GM23338 (cell line): ENCODE results near the gene PTPRA. TPM values are rescaled to one million over a fixed set of nuclear protein-coding genes. Genes with fewer than 3 reads are reported as not detected.

Source experiments
- ATAC-seq: fragments of 200-7000 bp; cut with Tn5 transposase; 3 replicates; pipeline ENCODE4 v1.9.1; 2020
- DNase-seq: peaks from one replicate; pipeline ENCODE4 v3.0.0-alpha.2; 2015; ENCODE audit warnings: low spot score
- H2AFZ ChIP-seq: fragments of 200-600 bp; sonication (generic); 2 replicates; pipeline ENCODE4 v1.8.0; 2016; ENCODE audit warnings: antibody characterized with exemption, mild to moderate bottlenecking, moderate library complexity
- H3F3A ChIP-seq: fragments of 200-600 bp; sonication (generic); replicated peaks from 2 replicates; pipeline ENCODE4 v1.8.0; 2017; ENCODE audit warnings: antibody characterized with exemption, mixed run types, low read depth
- H3K27ac ChIP-seq: fragments of 200-600 bp; sonication (generic); 2 replicates; pipeline ENCODE4 v1.6.1; 2016; ENCODE audit warnings: low read depth
- H3K27me3 ChIP-seq: fragments of 200-600 bp; sonication (generic); 2 replicates; pipeline ENCODE4 v1.8.0; 2016; ENCODE audit warnings: mild to moderate bottlenecking, mixed run types, moderate library complexity; ENCODE audit not compliant: insufficient read depth
- H3K36me3 ChIP-seq: fragments of 200-600 bp; sonication (generic); 2 replicates; pipeline ENCODE4 v1.8.0; 2016; ENCODE audit warnings: mild to moderate bottlenecking; ENCODE audit not compliant: insufficient read depth
- H3K4me1 ChIP-seq: fragments of 200-600 bp; sonication (generic); 2 replicates; pipeline ENCODE4 v1.8.0; 2016; ENCODE audit warnings: mild to moderate bottlenecking, moderate library complexity; ENCODE audit not compliant: insufficient read depth
- H3K4me2 ChIP-seq: fragments of 200-600 bp; sonication (generic); 2 replicates; pipeline ENCODE4 v1.7.1; 2017; ENCODE audit warnings: mixed run types
- H3K4me3 ChIP-seq: fragments of 200-600 bp; sonication (generic); 2 replicates; pipeline ENCODE4 v1.6.1; 2016; ENCODE audit warnings: mixed run types
- H3K79me2 ChIP-seq: fragments of 200-600 bp; sonication (generic); replicated peaks from 2 replicates; pipeline ENCODE4 v1.8.0; 2017; ENCODE audit warnings: mild to moderate bottlenecking; ENCODE audit not compliant: insufficient read depth
- H3K9me2 ChIP-seq: fragments of 200-600 bp; sonication (generic); 2 replicates; pipeline ENCODE4 v1.8.0; 2017; ENCODE audit not compliant: insufficient read depth
- H4K20me1 ChIP-seq: fragments of 200-600 bp; sonication (generic); replicated peaks from 2 replicates; pipeline ENCODE4 v1.8.0; 2017; ENCODE audit warnings: mild to moderate bottlenecking; ENCODE audit not compliant: insufficient read depth
- H3K27ac Mint-ChIP-seq: 2 replicates; pipeline ENCODE4 v1.8.0; 2020; ENCODE audit warnings: inconsistent platforms, mild to moderate bottlenecking, moderate library complexity, mixed read lengths
- H3K27me3 Mint-ChIP-seq: 3 replicates; pipeline ENCODE4 v1.8.0; 2022; ENCODE audit warnings: low read depth, mild to moderate bottlenecking, moderate library complexity, mixed read lengths, inconsistent platforms; ENCODE audit not compliant: insufficient read depth, poor library complexity
- H3K36me3 Mint-ChIP-seq: 3 replicates; pipeline ENCODE4 v1.8.0; 2021; ENCODE audit warnings: low read depth, mild to moderate bottlenecking, inconsistent platforms, moderate library complexity, mixed read lengths
- H3K4me1 Mint-ChIP-seq: 3 replicates; pipeline ENCODE4 v1.8.0; 2020; ENCODE audit warnings: mild to moderate bottlenecking, inconsistent platforms, mixed read lengths
- H3K4me3 Mint-ChIP-seq: 3 replicates; pipeline ENCODE4 v1.8.0; 2021; ENCODE audit warnings: moderate library complexity, mild to moderate bottlenecking, inconsistent platforms, mixed read lengths
- H3K9me3 Mint-ChIP-seq: 3 replicates; pipeline ENCODE4 v1.8.0; 2020; ENCODE audit warnings: moderate library complexity, mild to moderate bottlenecking, inconsistent platforms, mixed read lengths
- CREB1 ChIP-seq: fragments of 250-450 bp; sonication (Bioruptor Pico); IDR thresholded peaks from 2 replicates; pipeline ENCODE4 v1.5.0; 2020; ENCODE audit warnings: low read depth, mild to moderate bottlenecking, moderate library complexity
- CTCF ChIP-seq, 2 experiments: fragments of 200-600 bp in 1 of 2; sonication (generic) in 1 of 2; conservative IDR thresholded peaks; 2 replicates each; pipeline versions ENCODE4 v1.5.1 to v1.6.1; 2016 to 2017; ENCODE audit warnings: antibody characterized with exemption in 2 of 2, low read depth in 2 of 2, mild to moderate bottlenecking in 2 of 2, moderate library complexity in 1 of 2
- EZH2phosphoT487 ChIP-seq: fragments of 200-600 bp; sonication (generic); IDR thresholded peaks from one replicate; pipeline ENCODE4 v1.8.1; 2018; ENCODE audit warnings: antibody characterized with exemption; ENCODE audit not compliant: unreplicated experiment
- ZNF114 ChIP-seq: fragments of 250-450 bp; sonication (Bioruptor Pico); IDR thresholded peaks from 2 replicates; pipeline ENCODE4 v1.5.0; 2020; ENCODE audit warnings: mild to moderate bottlenecking, moderate library complexity
- ZNF462 ChIP-seq: fragments of 250-450 bp; sonication (Bioruptor Pico); IDR thresholded peaks from 2 replicates; pipeline ENCODE4 v1.5.0; 2020; ENCODE audit warnings: mild to moderate bottlenecking, moderate library complexity
- polyA plus RNA-seq: library from polyadenylated mRNA; unstranded; fragments of >200 nt; fragmentation: Nextera tagmentation; extraction: Ambion mirVana; gene quantifications from 2 replicates; pipeline ENCODE4 v1.2.1, GENCODE V29; 2016
- total RNA-seq: library from RNA; depleted of rRNA; stranded (reverse); fragments of >200 nt; shearing (Covaris generic); gene quantifications from 2 replicates; pipeline ENCODE4 v1.2.3, GENCODE V29; 2014

The PTPRA gene
- total and polyA plus RNA-seq, 2 experiments from 2014 or later: 37.8 to 39.3 TPM

GRCh38 chr20:2889797-2890196, 16.5 kb downstream of the PTPRA start (continued):
- TF ChIP-seq ZNF462 (CRISPR knock-in tag): no peak

- H3K4me3 ChIP-seq: no peak overlapping the region
- H3K9me2 ChIP-seq: no peaks in the 10 kb centered on the region
- H3K36me3 ChIP-seq: no peaks in the 10 kb centered on the region
- no peak overlapping the region for H3K4me2 ChIP-seq
- no peaks in the 10 kb centered on the region for H3K9me3 Mint-ChIP-seq
- H3F3A ChIP-seq: no peaks in the 10 kb centered on the region
- no peak overlapping the region for H2AFZ ChIP-seq
- peaks cover 99% of the 10 kb centered on the region for H3K79me2 ChIP-seq
- no peaks in the 10 kb centered on the region; the same call in 2 of the 3 replicates for H3K4me1 Mint-ChIP-seq
- H3K27me3 Mint-ChIP-seq: no peaks in the 10 kb centered on the region
- DNase-seq: no peak
- H3K36me3 Mint-ChIP-seq: peaks cover 2% of the 10 kb centered on the region; the same call in 2 of the 3 replicates
- no peak overlapping the region for H3K27ac Mint-ChIP-seq
- peaks cover 42% of the 10 kb centered on the region for H4K20me1 ChIP-seq
- ATAC-seq: no peak
- H3K4me1 ChIP-seq: no peaks in the 10 kb centered on the region
- no peak overlapping the region for H3K27ac ChIP-seq
- H3K4me3 Mint-ChIP-seq: no peak overlapping the region
- no peaks in the 10 kb centered on the region for H3K27me3 ChIP-seq
- TF ChIP-seq ZNF114 (no peak), CTCF (conservative IDR thresholded peaks at IDR 0.05; ENCODE audit: low read depth in 2 of 2) (no peak), EZH2phosphoT487 (no peak), CREB1 (no peak), ZNF462 (CRISPR knock-in tag) (no peak)
These were observed 17.5 kb downstream of the PTPRA start for GRCh38 chr20:2890742-2891141.
